ENCODE results near the gene NMBR. TPM values are rescaled to one million over a fixed set of nuclear protein-coding genes. Genes with fewer than 3 reads are reported as not detected.

Gene NMBR
- total RNA-seq, 1 experiment from 2014 or later = not detected

GRCh38 chr6:142027074-142027473, 119.8 kb downstream of the NMBR start:
- ATAC-seq (no peak), DNase-seq (ENCODE audit: low read depth, low spot score) (no peak)
- peak overlapping the region; percentile 86 for H3K27ac ChIP-seq (ENCODE audit: low read length)
- POLR2A ChIA-PET = no interaction called here
- peaks cover 26% of the 10 kb centered on the region for H3K4me1 ChIP-seq (ENCODE audit: control insufficient read depth, insufficient read depth, low read length)
- TF ChIP-seq POLR2AphosphoS5 (IDR thresholded peaks at IDR 0.05; ENCODE audit: low read depth, low read length) (no peak), SIN3A (IDR thresholded peaks at IDR 0.05; ENCODE audit: borderline replicate concordance, insufficient read depth, low read depth, low read length) (no peak), REST (IDR thresholded peaks at IDR 0.05; ENCODE audit: insufficient read depth in 1 of 2, low read depth in 2 of 2, low read length in 1 of 2) (no peak), TCF7L2 (IDR thresholded peaks at IDR 0.05; ENCODE audit: low read depth, low read length) (no peak), CTCF (IDR thresholded peaks at IDR 0.05) (no peak)
- in situ Hi-C loops (cut with HindIII; ENCODE audit: low pct_unique_long_range_greater_than_20kb, low sequenced_read_pairs) = no loop called here
- intact Hi-C loops (cut with micrococcal nuclease; ENCODE audit: unreplicated experiment) = no loop called here
- no peak overlapping the region; a peak in 1 of 4 replicates for H3K4me3 ChIP-seq (ENCODE audit: low read depth in 2 of 2, low read length in 2 of 2)
- H3K36me3 ChIP-seq (ENCODE audit: control insufficient read depth, insufficient read depth, low read length) = no peaks in the 10 kb centered on the region
- H3K27me3 ChIP-seq (ENCODE audit: control insufficient read depth, insufficient read depth, low read length) = no peaks in the 10 kb centered on the region
- CTCF ChIA-PET = no interaction called here
- H3K9me3 ChIP-seq (ENCODE audit: control insufficient read depth, insufficient read depth, low read depth, low read length) = no peaks in the 10 kb centered on the region
- no TSS peak for BruUV-seq (replicated peaks)

GRCh38 chr6:142026471-142026870, 120.5 kb downstream of the NMBR start:
- peak overlapping the region; percentile 38 to 77 for H3K4me3 ChIP-seq (ENCODE audit: low read depth in 2 of 2, low read length in 2 of 2)
- intact Hi-C loops (cut with micrococcal nuclease; ENCODE audit: unreplicated experiment) = no loop called here

More at GRCh38 chr6:142026471-142026870, 120.5 kb downstream of the NMBR start:
- H3K27ac ChIP-seq (ENCODE audit: low read length) = peak overlapping the region; percentile 86
- H3K36me3 ChIP-seq (ENCODE audit: control insufficient read depth, insufficient read depth, low read length) = no peaks in the 10 kb centered on the region
- ChIA-PET CTCF (no interaction called here), POLR2A (no interaction called here)
- ATAC-seq (peak; percentile 63), DNase-seq (ENCODE audit: low read depth, low spot score) (no peak)
- TF ChIP-seq CTCF (IDR thresholded peaks at IDR 0.05) (no peak), REST (IDR thresholded peaks at IDR 0.05; ENCODE audit: insufficient read depth in 1 of 2, low read depth in 2 of 2, low read length in 1 of 2) (no peak)
- in situ Hi-C loops (cut with HindIII; ENCODE audit: low pct_unique_long_range_greater_than_20kb, low sequenced_read_pairs) = no loop called here
- no TSS peak for BruUV-seq (replicated peaks)
- no peaks in the 10 kb centered on the region for H3K27me3 ChIP-seq (ENCODE audit: control insufficient read depth, insufficient read depth, low read length)
- no peaks in the 10 kb centered on the region for H3K9me3 ChIP-seq (ENCODE audit: control insufficient read depth, insufficient read depth, low read depth, low read length)
- peaks cover 24% of the 10 kb centered on the region for H3K4me1 ChIP-seq (ENCODE audit: control insufficient read depth, insufficient read depth, low read length)

Other genes starting within 250 kb of the NMBR start
- not detected for gene GJE1, start 14.2 kb downstream of the NMBR start, total RNA-seq (2021; ENCODE audit: unreplicated experiment)
- gene VTA1, start 141 bp upstream of the NMBR start, total RNA-seq (2021; ENCODE audit: unreplicated experiment) = 72.1 TPM
- 259 TPM for gene ADGRG6, start 154.9 kb upstream of the NMBR start, total RNA-seq (2021; ENCODE audit: unreplicated experiment)

Data from Panc1 (cell line).